ENCODE data around the gene FBXL20.

DNA sequence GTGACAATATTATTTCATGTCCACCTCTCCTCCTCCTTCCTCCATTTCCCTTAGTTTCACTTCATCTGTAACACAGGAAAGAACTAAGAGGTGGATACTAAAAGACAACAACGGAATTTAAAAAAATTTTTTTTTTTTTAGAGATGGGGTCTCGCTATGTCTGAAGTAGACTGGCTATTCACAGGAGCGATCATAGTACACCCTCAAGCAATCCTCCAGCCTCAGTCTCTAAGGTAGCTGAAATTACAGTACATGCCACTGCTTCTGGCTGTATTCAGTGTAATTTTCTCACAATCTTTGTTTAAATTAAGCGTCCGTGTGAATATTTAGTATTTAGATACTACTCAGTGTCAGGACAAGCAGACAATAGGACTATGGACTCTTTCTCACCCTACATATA is 35.6 kb downstream of the FBXL20 start:
- TF ChIP-seq, protein P1, sequence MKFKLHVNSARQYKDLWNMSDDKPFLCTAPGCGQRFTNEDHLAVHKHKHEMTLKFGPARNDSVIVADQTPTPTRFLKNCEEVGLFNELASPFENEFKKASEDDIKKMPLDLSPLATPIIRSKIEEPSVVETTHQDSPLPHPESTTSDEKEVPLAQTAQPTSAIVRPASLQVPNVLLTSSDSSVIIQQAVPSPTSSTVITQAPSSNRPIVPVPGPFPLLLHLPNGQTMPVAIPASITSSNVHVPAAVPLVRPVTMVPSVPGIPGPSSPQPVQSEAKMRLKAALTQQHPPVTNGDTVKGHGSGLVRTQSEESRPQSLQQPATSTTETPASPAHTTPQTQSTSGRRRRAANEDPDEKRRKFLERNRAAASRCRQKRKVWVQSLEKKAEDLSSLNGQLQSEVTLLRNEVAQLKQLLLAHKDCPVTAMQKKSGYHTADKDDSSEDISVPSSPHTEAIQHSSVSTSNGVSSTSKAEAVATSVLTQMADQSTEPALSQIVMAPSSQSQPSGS (IDR thresholded peaks at IDR 0.05; ENCODE audit: low read length), result no peak
- TF ChIP-seq, protein P2, sequence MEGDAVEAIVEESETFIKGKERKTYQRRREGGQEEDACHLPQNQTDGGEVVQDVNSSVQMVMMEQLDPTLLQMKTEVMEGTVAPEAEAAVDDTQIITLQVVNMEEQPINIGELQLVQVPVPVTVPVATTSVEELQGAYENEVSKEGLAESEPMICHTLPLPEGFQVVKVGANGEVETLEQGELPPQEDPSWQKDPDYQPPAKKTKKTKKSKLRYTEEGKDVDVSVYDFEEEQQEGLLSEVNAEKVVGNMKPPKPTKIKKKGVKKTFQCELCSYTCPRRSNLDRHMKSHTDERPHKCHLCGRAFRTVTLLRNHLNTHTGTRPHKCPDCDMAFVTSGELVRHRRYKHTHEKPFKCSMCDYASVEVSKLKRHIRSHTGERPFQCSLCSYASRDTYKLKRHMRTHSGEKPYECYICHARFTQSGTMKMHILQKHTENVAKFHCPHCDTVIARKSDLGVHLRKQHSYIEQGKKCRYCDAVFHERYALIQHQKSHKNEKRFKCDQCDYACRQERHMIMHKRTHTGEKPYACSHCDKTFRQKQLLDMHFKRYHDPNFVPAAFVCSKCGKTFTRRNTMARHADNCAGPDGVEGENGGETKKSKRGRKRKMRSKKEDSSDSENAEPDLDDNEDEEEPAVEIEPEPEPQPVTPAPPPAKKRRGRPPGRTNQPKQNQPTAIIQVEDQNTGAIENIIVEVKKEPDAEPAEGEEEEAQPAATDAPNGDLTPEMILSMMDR (IDR thresholded peaks at IDR 0.05 in 2 of 3, conservative IDR thresholded peaks at IDR 0.05 in 1 of 3; ENCODE audit: control insufficient read depth in 2 of 3, extremely low read depth in 1 of 3, insufficient read depth in 1 of 3, low read depth in 3 of 3, low read length in 3 of 3), result no peak
- TF ChIP-seq EZH2 (IDR thresholded peaks at IDR 0.05; ENCODE audit: borderline replicate concordance, control insufficient read depth, low read depth, low read length) (no peak), RELA (IDR thresholded peaks at IDR 0.05; ENCODE audit: borderline replicate concordance, partially characterized antibody) (no peak), ZZZ3 (IDR thresholded peaks at IDR 0.05; ENCODE audit: control insufficient read depth, insufficient read length, low read depth) (no peak), POLR2AphosphoS5 (IDR thresholded peaks at IDR 0.05; ENCODE audit: low read length) (no peak), RAD21 (IDR thresholded peaks at IDR 0.05; ENCODE audit: insufficient read depth, low read depth, low read length) (no peak), SMC3 (IDR thresholded peaks at IDR 0.05; ENCODE audit: borderline replicate concordance, low read length) (no peak), POLR2A (IDR thresholded peaks at IDR 0.05; ENCODE audit: low read depth, low read length) (no peak)
- TF ChIP-seq, protein P3, sequence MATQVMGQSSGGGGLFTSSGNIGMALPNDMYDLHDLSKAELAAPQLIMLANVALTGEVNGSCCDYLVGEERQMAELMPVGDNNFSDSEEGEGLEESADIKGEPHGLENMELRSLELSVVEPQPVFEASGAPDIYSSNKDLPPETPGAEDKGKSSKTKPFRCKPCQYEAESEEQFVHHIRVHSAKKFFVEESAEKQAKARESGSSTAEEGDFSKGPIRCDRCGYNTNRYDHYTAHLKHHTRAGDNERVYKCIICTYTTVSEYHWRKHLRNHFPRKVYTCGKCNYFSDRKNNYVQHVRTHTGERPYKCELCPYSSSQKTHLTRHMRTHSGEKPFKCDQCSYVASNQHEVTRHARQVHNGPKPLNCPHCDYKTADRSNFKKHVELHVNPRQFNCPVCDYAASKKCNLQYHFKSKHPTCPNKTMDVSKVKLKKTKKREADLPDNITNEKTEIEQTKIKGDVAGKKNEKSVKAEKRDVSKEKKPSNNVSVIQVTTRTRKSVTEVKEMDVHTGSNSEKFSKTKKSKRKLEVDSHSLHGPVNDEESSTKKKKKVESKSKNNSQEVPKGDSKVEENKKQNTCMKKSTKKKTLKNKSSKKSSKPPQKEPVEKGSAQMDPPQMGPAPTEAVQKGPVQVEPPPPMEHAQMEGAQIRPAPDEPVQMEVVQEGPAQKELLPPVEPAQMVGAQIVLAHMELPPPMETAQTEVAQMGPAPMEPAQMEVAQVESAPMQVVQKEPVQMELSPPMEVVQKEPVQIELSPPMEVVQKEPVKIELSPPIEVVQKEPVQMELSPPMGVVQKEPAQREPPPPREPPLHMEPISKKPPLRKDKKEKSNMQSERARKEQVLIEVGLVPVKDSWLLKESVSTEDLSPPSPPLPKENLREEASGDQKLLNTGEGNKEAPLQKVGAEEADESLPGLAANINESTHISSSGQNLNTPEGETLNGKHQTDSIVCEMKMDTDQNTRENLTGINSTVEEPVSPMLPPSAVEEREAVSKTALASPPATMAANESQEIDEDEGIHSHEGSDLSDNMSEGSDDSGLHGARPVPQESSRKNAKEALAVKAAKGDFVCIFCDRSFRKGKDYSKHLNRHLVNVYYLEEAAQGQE (IDR thresholded peaks at IDR 0.05; ENCODE audit: low read depth, low read length), result no peak

Measured in GM12878 (cell line).